GM12801 (cell line): Measurements from ENCODE around the gene ZNF664.

Source experiments
- CTCF ChIP-seq: IDR thresholded peaks from one replicate; pipeline ENCODE4 v1.5.1; 2011; ENCODE audit warnings: control low read depth; ENCODE audit not compliant: insufficient read length; ENCODE audit errors: extremely low read depth

Gene ZNF664

DNA sequence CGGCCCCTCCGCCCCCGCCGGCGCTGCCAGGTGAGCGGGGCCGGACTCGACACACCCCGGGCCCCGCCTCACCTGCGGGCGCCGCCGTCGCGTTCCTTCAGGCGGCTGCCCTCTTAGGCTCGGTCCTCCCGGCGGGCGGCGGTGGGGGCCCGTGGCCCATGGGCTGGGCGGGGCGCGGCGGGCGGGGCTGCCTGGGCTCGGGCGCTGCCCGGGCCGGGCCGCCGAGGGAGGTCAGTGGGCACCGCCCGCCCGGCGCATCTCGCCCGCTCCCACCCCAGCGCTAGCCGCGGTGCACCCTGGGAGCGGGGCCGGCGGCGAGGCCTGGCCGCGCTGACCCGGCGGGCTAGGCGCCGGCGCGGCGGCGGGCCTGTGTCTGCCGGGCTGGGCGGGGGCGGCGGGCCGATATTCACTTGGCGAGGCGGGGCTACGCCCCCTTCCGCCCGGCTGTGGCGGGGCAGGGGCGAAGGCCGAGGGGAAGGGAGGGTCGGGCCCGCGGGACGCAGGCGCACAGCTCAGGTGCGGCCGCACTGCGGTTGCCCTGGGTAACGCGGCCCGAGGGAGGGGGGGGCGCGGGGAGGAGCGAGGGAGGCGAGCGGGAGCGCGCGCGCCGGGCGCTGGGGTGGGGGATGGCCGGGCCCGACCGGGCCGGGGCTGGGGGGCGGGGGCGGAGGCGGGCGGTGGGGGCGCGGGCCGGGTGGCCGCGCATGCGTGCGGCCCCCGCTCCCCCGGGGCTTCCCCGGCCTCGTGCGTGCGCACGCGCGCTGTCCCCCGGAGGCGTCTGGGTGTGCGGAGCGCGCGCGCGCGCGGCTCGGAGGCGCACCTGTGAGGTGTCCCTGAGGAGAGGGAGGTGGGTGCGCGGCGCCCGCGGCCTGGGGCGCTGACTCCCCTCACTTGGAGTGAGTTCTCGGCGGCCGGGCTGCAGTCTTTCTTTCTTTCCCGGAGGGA is at the start of gene ZNF664, which contains the start of gene CCDC92:
Gene ZNF664, plus strand, starts transcription at position 759 of the 945 bp plus-strand sequence. CDS start 38,930 bp downstream, outside the sequence.
Gene CCDC92, minus strand, starts transcription at position 375 of the 945 bp plus-strand sequence. CDS start 28,526 bp downstream, outside the sequence.
- TF ChIP-seq CTCF = no peak

- no peak for TF ChIP-seq CTCF
Measured at GRCh38 chr12:123923927-123924326, 49.1 kb upstream of the ZNF664 start.

DNA sequence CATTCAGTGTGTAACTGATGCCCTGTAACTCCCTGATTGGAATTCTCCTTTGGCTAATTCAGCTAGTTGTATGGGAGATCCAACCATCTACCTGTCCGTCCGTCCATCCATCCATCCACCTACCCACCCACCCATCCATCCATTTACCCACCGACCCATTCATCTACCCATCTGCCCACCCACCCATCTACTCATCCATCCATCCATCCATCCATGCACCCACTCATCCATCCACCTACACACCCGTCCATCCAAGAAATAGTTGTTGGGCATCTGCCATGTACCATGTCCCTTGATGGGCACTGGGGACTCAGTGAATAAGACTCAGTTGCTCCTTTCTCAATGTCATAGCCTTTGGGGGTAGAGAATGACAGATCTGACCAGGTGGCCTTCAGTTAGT is 48.5 kb upstream of the ZNF664 start:
- TF ChIP-seq CTCF = no peak

DNA sequence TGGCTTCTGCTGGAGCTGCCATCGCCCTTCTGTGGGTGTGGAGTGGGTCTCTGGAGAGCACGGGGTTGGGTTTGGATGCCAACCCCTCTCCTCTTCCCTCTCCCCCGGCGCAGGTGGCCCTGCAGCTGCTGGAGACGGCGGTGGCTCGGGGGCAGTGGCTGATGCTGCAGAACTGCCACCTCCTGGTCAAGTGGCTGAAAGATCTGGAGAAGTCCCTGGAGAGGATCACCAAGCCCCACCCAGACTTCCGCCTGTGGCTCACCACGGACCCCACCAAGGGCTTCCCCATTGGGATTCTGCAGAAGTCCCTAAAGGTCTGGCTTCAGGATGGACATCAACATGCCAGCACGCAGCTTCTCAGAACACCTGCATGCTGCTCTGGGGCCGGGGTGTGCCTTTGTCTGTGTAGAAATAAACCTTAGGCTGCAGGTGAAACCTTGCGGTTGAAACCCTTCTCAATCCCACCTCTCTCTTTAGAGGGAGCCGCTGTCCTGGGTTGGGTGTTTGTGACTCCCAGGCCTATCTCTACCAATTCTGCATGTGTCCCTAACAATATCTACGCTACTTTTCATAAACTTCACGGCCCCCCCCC is 44.6 kb upstream of the ZNF664 start:
- TF ChIP-seq CTCF = no peak

GRCh38 chr12:123928897-123929296 is 44.1 kb upstream of the ZNF664 start:
- TF ChIP-seq CTCF = no peak

GRCh38 chr12:123929946-123930583 is 43.0 kb upstream of the ZNF664 start:
- no peak for TF ChIP-seq CTCF

DNA sequence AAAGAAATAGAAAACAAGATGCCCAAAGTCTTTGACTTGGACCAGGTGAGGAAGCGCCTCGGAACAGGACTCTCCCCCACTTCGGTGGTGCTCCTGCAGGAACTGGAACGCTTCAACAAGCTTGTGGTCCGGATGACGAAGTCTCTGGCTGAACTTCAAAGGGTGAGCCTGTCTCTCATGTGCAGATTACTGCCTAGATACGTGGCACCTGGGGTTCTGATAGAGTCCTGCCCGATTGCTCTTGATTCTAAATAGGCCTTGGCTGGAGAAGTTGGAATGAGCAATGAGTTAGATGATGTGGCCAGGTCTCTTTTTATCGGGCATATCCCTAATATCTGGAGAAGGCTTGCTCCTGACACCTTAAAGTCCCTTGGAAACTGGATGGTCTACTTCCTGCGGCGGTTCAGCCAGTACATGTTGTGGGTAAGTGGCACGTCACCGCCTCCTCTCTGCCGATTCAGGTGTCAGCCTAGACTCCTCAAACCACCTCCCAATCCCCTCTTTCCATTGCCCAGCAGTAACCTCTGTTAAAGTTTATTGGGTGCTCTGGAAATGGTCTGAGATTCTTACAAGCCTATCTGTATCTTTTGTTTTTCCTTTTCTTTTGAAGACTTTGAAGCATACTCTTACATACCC is 41.2 kb upstream of the ZNF664 start:
- no peak for TF ChIP-seq CTCF
